ENCODE measurements around the gene RPUSD4. TPM values are rescaled to one million over a fixed set of nuclear protein-coding genes. Genes with fewer than 3 reads are reported as not detected.

The RPUSD4 gene
- total and polyA plus RNA-seq, 10 of the 15 experiments (the other 5 are each of a cell fraction or from before 2014, with no cell fraction given) = 24.5 to 47.6 (median 31.7) TPM

DNA sequence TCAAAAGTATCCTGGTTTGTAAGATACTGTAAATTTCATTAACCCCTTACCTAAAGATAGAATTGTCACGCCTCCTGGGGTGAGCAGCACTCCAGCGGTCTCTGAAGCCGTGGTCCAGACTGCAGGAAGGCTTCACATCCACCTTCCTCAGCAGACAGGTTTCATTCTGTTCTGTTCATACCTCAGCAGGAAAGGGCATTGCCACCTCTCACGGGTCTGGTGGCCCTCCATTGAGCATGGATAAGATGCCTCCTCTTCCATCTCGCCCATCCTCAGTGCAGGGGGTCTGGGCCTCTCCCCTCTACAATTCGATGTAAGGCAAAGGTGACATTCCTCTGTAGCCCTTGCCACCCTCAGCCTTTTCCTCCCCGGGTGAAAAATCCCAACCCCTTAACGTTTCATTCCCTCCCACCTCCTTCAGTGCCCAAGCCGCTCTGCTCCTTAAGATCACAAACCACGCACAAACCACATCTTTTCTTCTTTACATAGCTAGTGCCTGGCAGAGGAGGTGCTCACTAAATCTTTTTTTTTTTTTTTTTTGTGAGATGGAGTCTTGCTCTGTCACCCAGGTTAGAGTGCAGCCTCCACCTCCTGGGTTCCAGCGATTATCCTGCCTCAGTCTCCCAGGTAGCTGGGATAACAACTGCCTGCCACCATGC lies 28.5 kb downstream of the RPUSD4 start:
- in situ Hi-C loops (cut with MboI) = no loop called here
- CTCF ChIA-PET = interaction anchor here (1.3 kb wide), 1 partner anchor 11 kb away, joined by 3 read pairs; no protein-coding TSS in a partner anchor
- Histone ChIP-seq H3K79me2 (ENCODE audit: control insufficient read depth, insufficient read depth, low read length) (no peaks in the 10 kb centered on the region), H3K9me3 (replicated peaks; ENCODE audit: control insufficient read depth, insufficient read depth, low read length) (no peaks in the 10 kb centered on the region), H3K4me1 (ENCODE audit: control insufficient read depth, insufficient read depth, low read length) (peaks cover 5% of the 10 kb centered on the region), H3K27me3 (replicated peaks in 1 of 2; ENCODE audit: control insufficient read depth in 2 of 2, insufficient read depth in 2 of 2, low read length in 1 of 2) (no peaks in the 10 kb centered on the region), H4K20me1 (ENCODE audit: control insufficient read depth, insufficient read depth) (no peaks in the 10 kb centered on the region), H2AFZ (ENCODE audit: control insufficient read depth, low read depth, low read length) (no peak overlapping the region), H3K4me2 (ENCODE audit: control insufficient read depth, insufficient read depth) (no peak overlapping the region), H3K9ac (ENCODE audit: control insufficient read depth, insufficient read depth, low read length) (no peak overlapping the region), H3K4me3 (no peak overlapping the region), H3K27ac (ENCODE audit: control insufficient read depth, insufficient read depth) (no peak overlapping the region), H3K36me3 (ENCODE audit: control insufficient read depth in 2 of 2, insufficient read depth in 2 of 2, low read length in 1 of 2) (no peaks in the 10 kb centered on the region)
- POLR2A ChIA-PET = no interaction called here
- RAD21 ChIA-PET (ENCODE audit: unreplicated experiment) = no interaction called here
- FAIRE-seq = no peak
- no TSS peak for BruUV-seq (replicated peaks)
- 93% methylated on average over 11 of the region's 11 CpGs for WGBS (ENCODE audit: insufficient coverage, insufficient replicate concordance, low lambda C conversion rate, missing lambda C conversion rate)
- intact Hi-C loops (cut with micrococcal nuclease; ENCODE audit: unreplicated experiment) = no loop called here
- DNase-seq (ENCODE audit: low read depth, low spot score) = no peak
- no peak for ATAC-seq
- SMC1A ChIA-PET (ENCODE audit: uncharacterized antibody, unreplicated experiment) = interaction anchor here (0.7 kb wide), 1 partner anchor 20 kb away, joined by 3 read pairs; no protein-coding TSS in a partner anchor
- TF ChIP-seq CBFB (IDR thresholded peaks at IDR 0.05; ENCODE audit: low read depth) = no peak
- TF ChIP-seq ZNF384 (IDR thresholded peaks at IDR 0.05; ENCODE audit: borderline replicate concordance, low read depth, low read length) = no peak
- no peak for TF ChIP-seq SUZ12 (IDR thresholded peaks at IDR 0.05; ENCODE audit: unreplicated experiment)
- TF ChIP-seq ZZZ3 (IDR thresholded peaks at IDR 0.05; ENCODE audit: control insufficient read depth, insufficient read length, low read depth) = no peak
- no peak for TF ChIP-seq BACH1 (IDR thresholded peaks at IDR 0.05; ENCODE audit: borderline replicate concordance)
- no peak for TF ChIP-seq SUPT20H (IDR thresholded peaks at IDR 0.05; ENCODE audit: borderline replicate concordance, control insufficient read depth, low read depth, low read length)
- no peak for TF ChIP-seq STAT3 (IDR thresholded peaks at IDR 0.05; ENCODE audit: low read depth, low read length)
- TF ChIP-seq MEF2B (IDR thresholded peaks at IDR 0.05; ENCODE audit: partially characterized antibody, poor library complexity, severe bottlenecking) = no peak
- TF ChIP-seq, protein P1, sequence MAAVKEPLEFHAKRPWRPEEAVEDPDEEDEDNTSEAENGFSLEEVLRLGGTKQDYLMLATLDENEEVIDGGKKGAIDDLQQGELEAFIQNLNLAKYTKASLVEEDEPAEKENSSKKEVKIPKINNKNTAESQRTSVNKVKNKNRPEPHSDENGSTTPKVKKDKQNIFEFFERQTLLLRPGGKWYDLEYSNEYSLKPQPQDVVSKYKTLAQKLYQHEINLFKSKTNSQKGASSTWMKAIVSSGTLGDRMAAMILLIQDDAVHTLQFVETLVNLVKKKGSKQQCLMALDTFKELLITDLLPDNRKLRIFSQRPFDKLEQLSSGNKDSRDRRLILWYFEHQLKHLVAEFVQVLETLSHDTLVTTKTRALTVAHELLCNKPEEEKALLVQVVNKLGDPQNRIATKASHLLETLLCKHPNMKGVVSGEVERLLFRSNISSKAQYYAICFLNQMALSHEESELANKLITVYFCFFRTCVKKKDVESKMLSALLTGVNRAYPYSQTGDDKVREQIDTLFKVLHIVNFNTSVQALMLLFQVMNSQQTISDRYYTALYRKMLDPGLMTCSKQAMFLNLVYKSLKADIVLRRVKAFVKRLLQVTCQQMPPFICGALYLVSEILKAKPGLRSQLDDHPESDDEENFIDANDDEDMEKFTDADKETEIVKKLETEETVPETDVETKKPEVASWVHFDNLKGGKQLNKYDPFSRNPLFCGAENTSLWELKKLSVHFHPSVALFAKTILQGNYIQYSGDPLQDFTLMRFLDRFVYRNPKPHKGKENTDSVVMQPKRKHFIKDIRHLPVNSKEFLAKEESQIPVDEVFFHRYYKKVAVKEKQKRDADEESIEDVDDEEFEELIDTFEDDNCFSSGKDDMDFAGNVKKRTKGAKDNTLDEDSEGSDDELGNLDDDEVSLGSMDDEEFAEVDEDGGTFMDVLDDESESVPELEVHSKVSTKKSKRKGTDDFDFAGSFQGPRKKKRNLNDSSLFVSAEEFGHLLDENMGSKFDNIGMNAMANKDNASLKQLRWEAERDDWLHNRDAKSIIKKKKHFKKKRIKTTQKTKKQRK (IDR thresholded peaks at IDR 0.05; ENCODE audit: low read depth, low read length) = no peak
- no peak for TF ChIP-seq SMARCA5 (IDR thresholded peaks at IDR 0.05)
- TF ChIP-seq ZNF217 (IDR thresholded peaks at IDR 0.05) = no peak
- TF ChIP-seq ESRRA (IDR thresholded peaks at IDR 0.05; ENCODE audit: low read length) = no peak
- no peak for TF ChIP-seq PRDM15 (CRISPR knock-in tag; IDR thresholded peaks at IDR 0.05)
- TF ChIP-seq, protein P2, sequence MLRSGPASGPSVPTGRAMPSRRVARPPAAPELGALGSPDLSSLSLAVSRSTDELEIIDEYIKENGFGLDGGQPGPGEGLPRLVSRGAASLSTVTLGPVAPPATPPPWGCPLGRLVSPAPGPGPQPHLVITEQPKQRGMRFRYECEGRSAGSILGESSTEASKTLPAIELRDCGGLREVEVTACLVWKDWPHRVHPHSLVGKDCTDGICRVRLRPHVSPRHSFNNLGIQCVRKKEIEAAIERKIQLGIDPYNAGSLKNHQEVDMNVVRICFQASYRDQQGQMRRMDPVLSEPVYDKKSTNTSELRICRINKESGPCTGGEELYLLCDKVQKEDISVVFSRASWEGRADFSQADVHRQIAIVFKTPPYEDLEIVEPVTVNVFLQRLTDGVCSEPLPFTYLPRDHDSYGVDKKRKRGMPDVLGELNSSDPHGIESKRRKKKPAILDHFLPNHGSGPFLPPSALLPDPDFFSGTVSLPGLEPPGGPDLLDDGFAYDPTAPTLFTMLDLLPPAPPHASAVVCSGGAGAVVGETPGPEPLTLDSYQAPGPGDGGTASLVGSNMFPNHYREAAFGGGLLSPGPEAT (IDR thresholded peaks at IDR 0.05; ENCODE audit: low read depth) = no peak
- no peak for TF ChIP-seq YBX1 (IDR thresholded peaks at IDR 0.05)
- no peak for TF ChIP-seq EP300 (IDR thresholded peaks at IDR 0.05; ENCODE audit: borderline replicate concordance in 1 of 2, control insufficient read depth in 1 of 2, low read depth in 2 of 2, low read length in 2 of 2)

All from GM12878 (cell line).